ENCODE results near the gene TBCK.
"Not testable (repeated sequence)": the region's sequence is repeated elsewhere in the genome, so short reads cannot be mapped to it uniquely, and the experiment has no call there.

The TBCK gene

DNA sequence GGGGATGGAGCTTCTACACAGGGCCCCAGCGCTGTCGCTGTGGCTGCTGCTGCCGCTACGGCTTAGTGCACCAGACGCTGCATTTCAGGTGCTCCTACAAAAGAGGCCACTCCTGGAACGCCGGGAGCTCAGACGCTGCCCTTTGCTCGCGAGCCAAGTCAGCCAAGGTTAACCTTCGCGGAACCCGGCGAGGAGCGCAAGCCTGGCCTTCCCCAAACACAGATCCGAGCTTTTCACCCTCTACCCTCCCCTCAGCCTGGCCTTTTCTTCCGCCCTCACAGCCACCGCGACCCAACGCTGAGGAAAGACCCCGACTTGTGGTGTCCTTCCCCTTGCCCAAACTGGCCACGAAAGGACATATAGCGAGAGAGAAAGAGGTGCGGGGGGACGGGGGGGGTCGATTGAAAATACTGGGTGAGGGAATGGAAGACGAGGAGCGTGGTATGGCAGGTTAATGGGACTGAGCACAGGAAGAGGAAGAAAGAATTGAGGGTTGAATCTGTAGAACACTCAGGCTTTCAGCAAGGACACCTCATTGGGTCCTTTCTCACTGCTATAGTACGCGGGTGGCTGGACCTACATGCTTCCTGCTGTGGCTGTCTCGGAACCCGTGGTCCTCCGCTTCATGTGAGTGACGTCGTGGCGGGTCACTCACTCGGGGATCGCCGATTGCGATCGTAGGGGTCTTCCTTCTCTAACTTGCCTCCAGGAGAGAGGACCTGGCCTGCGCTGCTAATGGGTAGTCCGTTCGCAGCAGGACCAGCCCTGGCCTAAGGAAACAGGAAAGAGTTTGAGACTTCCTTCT, at the start of gene TBCK, which contains the start of gene AIMP1:
Gene TBCK (minus strand): TSS at position 242 of the 805 bp plus-strand sequence. CDS start 7,249 bp downstream, outside the sequence.
Gene AIMP1 (plus strand): TSS at position 583 of the 805 bp plus-strand sequence. CDS start 8,460 bp downstream, outside the sequence.
- peak; percentile 89 for DNase-seq

DNA sequence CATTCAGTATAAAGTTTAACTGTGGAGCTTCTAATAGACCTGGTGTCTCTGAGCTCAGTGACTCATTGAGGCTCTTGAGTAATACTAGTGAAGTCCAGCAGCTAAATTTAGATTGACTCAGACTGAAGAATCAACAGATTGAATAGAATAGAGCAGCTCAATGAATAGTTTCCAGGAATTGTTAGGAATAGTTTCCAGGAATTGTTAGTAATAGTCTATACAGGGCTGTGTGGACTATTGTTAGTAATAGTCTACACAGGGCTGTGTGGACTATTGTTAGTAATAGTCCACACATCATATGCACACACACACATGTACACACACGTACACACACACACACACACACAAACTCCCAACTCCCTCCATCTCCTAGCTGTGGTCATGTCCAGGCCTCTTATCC, 49.6 kb upstream of the TBCK start:
- no peak for DNase-seq

GRCh38 chr4:106364282-106364681, 48.3 kb upstream of the TBCK start:
- DNase-seq: no peak

DNA sequence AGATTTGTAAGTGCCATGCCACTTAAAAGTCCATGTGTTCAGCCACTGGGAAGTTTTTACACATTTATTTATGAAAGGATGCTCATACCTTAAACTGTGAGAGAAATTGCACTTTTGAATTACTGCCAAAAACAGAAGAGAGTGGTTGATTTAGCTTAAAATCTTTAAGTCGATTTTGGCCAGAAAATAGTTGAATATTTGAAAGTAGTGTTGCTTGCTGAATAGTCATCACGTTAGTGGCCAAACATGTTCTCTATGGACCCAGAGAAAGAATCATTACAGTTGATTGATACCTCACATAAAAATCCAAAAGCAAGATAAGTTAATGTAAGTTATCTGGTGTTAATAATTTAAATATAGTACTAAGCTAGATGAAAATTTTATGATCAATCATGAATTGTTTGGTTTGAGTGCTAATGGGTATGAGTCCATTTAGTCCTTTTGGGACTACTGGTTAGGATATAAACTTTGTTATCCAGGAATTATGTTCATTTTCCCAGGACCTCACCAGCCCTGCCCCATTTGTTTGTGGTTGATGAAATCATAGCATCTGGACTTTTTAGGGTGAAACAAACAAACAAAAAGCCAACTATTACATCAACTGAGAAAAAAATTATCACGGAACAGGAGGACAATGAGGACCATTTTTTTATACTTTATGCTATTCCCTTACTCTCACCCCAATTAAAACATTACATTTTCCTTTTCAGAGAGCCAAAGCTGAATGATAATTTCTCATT, 46.2 kb upstream of the TBCK start:
- DNase-seq: no peak

DNA sequence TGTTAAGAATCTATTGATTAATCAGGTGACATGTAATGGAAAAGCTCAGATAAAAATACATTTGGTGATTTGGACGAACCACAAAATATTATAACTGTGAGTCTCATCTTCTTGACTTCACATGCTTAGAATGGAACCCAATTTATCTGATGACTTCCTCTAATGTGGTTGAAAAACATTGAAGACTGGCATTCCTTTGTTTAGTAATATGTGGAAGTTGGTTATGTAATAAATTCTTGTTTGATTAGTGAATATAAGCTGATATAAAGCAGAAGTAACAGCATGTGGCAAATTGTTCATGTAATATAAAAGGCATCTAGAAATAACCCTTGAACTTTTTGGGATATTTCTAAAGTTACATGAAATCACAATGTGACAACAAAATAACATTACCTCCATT, 42.9 kb upstream of the TBCK start:
- no peak for DNase-seq

DNA sequence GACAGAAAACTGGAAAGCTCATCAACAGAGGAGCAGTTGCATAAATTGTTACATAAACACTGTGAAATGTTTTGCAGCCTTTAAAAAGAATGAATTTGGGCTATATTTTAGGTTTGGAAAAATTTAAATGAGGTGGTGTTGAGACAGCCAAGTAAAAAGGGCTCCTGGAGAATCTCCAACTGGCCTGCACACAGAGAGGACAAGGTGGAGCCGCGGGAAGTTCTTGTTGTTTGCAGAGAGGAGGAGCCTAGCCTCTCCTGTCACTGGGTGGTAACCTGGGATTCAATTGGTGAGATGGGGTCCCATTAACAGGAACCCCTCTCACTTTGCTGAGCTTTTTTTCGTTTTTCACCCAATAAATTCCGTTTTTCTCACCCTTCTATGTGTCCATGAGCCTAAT, 39.2 kb upstream of the TBCK start:
- no peak for DNase-seq

DNA sequence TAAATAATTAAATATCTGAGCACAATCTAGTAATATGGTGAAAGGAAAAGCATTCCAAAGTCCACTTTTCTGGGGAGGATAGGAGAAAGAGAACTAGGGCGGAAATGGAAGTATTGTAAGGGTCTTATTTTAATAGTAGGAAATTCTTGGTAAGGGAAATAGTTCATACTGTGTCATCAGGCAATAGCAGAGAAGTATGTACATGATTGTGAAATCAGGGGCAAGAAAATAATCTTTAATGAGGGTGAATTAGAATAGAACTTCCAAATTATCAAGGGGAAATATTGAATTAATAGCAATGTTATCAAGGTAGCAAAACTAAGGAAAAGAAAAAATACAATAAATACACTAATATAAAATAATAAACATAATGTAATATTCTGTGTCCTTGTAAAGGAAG, 37.8 kb upstream of the TBCK start:
- DNase-seq: no peak

DNA sequence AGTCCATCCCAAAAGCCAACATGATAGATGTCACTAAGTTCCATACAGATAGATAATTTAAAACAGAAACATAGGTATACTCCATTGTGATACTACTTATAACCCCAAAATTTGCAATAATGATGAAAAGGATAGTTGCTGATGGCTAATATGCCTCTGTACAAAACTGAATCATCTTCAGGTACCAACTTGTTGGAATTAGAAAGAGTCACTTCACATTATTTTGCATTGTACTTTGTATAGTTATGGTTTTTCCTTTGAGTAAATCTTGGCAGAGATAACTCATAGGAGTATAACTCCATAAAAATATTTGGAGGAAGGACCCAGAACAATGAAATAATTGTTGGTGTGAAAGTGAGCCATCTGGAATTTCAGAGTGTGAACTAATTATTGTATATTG, 35.0 kb upstream of the TBCK start:
- DNase-seq: no peak

- DNase-seq: no peak
These were observed 31.2 kb upstream of the TBCK start for GRCh38 chr4:106347167-106347566.

- no peak for DNase-seq
These were observed 28.6 kb upstream of the TBCK start for GRCh38 chr4:106344647-106344970.

DNA sequence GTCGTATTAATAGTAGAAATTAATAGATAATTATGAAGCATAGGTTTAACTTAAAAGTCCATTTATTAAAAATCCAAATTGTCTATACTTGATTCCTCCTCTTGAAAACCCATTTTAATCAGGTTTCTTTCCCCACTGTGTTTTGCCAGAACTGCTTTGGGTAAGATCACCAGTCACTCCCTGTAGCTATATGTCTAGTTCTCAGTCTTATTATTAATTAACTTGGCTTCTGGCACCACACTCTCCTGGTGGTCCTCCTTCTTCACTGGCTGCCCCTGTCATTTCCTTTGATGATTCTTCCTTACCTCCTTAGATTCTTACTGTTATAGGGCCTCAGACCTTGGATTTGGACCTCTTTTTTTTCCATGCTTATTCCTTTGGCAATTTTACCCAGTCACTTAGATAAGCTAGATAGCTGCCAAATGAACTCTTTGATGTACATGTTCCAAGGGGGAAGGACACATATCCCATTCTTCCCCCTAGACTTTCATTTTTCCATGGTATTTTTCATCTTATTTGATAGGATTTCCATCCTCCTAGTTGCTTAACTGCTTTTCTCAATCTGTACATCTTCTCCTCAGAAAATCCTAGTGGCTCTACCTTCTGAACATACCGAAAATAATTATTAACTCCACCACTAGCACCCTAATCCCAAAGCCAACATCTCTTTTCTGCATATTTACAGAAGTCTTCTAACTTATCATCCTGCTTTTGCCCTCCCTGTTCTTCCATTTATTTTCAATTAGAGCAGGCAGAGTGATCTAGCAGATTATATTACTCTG, 28.0 kb upstream of the TBCK start:
- DNase-seq: no peak

- no peak for DNase-seq
These were observed 24.8 kb upstream of the TBCK start for GRCh38 chr4:106340774-106341173.

- DNase-seq: no peak
These were observed 23.4 kb upstream of the TBCK start for GRCh38 chr4:106339431-106339830.

DNA sequence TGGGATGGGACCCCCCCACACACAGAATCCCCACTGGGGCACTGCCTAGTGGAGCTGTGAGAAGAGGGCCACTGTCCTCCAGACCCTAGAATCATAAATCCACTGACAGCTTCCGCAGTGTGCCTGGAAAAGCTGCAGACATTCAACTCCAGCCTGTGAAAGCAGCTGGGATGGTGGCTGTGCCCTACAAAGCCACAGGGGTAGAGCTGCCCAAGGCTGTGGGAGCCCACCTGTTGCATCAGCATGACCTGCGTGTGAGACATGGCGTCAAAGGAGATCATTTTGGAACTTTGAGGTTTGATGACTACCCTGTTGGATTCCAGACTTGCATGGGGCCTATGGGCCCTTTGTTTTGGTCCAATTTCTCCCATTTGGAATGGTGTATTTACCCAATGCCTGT, 22.7 kb upstream of the TBCK start:
- no peak for DNase-seq

GRCh38 chr4:106337916-106338315, 21.9 kb upstream of the TBCK start:
- DNase-seq: no peak

- DNase-seq: no peak
These were observed 20.6 kb upstream of the TBCK start for GRCh38 chr4:106336618-106337017.

DNA sequence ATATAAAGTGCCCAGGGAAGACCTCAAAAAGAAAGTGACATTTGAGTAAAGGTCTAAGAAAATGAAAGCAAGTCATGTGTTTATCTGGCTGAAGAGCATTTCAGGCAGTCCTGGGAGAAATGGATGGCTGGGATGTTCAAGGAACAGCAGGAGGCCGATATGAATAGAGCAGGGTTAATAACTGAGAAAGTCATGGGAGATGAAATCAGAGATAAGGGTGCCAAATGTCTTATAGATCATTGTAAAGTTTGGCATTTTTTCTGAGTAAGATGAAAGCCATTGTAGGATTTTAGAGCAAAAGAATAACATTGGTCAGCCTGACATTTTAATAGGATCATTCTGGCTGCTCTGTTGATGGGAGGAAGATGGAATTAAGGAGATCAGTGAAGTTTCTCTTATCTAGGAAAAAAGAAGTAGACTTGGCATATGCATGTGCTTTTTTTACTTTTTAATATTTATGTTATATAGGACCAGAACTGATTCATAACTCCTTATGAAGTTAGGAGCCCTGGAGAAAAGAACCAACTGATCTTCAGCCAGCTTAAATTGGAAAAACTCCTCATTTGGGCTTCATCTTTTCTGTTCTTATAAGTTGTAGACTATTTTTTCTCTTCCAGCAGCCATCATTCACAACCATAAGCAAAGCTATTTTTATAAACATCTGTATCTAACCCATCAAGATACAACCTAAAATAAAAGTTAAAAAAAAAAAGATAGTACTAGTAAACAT, 18.9 kb upstream of the TBCK start:
- DNase-seq: no peak

DNA sequence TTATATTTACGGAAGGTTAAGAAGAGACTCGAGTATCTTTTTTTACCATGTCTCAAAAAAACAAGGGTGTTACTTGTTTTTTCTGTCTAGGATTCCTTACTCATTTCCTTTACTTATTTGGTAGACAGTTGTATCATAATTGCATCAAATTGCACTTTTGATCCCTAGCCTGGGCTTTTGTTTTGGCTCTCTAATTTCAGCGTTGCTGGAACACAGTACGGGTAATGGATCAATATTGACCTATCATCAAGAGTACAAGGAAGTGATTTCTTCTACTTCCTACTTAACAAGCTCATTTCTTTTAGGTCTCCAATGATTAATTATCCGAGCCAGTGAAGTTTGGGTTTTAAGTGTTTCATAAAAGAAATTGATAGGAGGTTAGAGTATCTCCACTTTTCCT, 17.2 kb upstream of the TBCK start:
- DNase-seq: no peak

GRCh38 chr4:106329041-106329618, 13.1 kb upstream of the TBCK start:
- no peak for DNase-seq

- DNase-seq: no peak
These were observed 9.8 kb upstream of the TBCK start for GRCh38 chr4:106325800-106326199.

GRCh38 chr4:106323119-106323518, 7.1 kb upstream of the TBCK start:
- no peak for DNase-seq

- DNase-seq: not testable (repeated sequence)
These were observed 5.8 kb upstream of the TBCK start for GRCh38 chr4:106321814-106322213.

Data from activated CD4-positive, alpha-beta T cell treated with anti-CD3 and anti-CD28 coated beads for 48 hours (primary cell).